ENCODE results near the gene CACNA1I. TPM values are rescaled to one million over a fixed set of nuclear protein-coding genes. Genes with fewer than 3 reads are reported as not detected.

The CACNA1I gene
- total RNA-seq, 1 experiment from 2014 or later = 0.15 TPM

- TF ChIP-seq EZH2 (IDR thresholded peaks at IDR 0.05) = no peak
- no peak for TF ChIP-seq SIN3A (IDR thresholded peaks at IDR 0.05; ENCODE audit: low read depth)
Measured at GRCh38 chr22:39630721-39631120, 60.2 kb downstream of the CACNA1I start (continued).

GRCh38 chr22:39631381-39632286 is 61.1 kb downstream of the CACNA1I start:
- Histone ChIP-seq H3K4me3 (replicated peaks in 1 of 2; ENCODE audit: low read depth in 1 of 2, low read length in 2 of 2) (no peak overlapping the region), H3K27ac (ENCODE audit: low read depth, low read length) (no peak overlapping the region), H2AFZ (ENCODE audit: low read depth, low read length, poor library complexity, severe bottlenecking) (no peak overlapping the region), H3K9me3 (ENCODE audit: control insufficient read depth in 1 of 2, insufficient read depth in 1 of 2, low read depth in 1 of 2, low read length in 2 of 2) (no peaks in the 10 kb centered on the region), H3K27me3 (ENCODE audit: insufficient read depth, low read length) (no peaks in the 10 kb centered on the region), H3K9ac (ENCODE audit: low read length) (no peak overlapping the region), H3K36me3 (ENCODE audit: control insufficient read depth in 1 of 2, insufficient read depth in 2 of 2, low read length in 2 of 2) (no peaks in the 10 kb centered on the region), H3K4me1 (ENCODE audit: control insufficient read depth in 1 of 2, insufficient read depth in 2 of 2, low read length in 2 of 2) (peaks cover 29% of the 10 kb centered on the region in 2 experiments), H3K79me2 (ENCODE audit: insufficient read depth, low read length) (no peaks in the 10 kb centered on the region), H3K4me2 (ENCODE audit: low read length) (no peak overlapping the region), H4K20me1 (ENCODE audit: insufficient read depth) (no peaks in the 10 kb centered on the region), H3K9me2 (ENCODE audit: insufficient read depth) (no peaks in the 10 kb centered on the region)
- no peak for DNase-seq (ENCODE audit: low read depth, low spot score)
- intact Hi-C loops (cut with micrococcal nuclease) = no loop called here
- TF ChIP-seq RAD21 (IDR thresholded peaks at IDR 0.05; ENCODE audit: low read depth) (no peak), CEBPB (IDR thresholded peaks at IDR 0.05; ENCODE audit: low read depth) (no peak), SP1 (IDR thresholded peaks at IDR 0.05; ENCODE audit: low read depth) (no peak), EZH2 (IDR thresholded peaks at IDR 0.05) (no peak), SIN3A (IDR thresholded peaks at IDR 0.05; ENCODE audit: low read depth) (no peak), ZFX (IDR thresholded peaks at IDR 0.05) (no peak), ZNF274 (IDR thresholded peaks at IDR 0.05; ENCODE audit: low read depth, low read length) (no peak)
- BruUV-seq (replicated peaks) = no TSS peak
- RAD21 ChIA-PET (ENCODE audit: low non-redundant PET in 1 of 2, low total read pairs in 2 of 2, uncharacterized antibody in 2 of 2, unreplicated experiment in 2 of 2) = interaction anchor here in 1 of 2 experiments (0.7 kb wide), 1 partner anchor 10 kb away, joined by 4 read pairs; no protein-coding TSS in a partner anchor
- no peak for ATAC-seq
- CTCF ChIA-PET = no interaction called here
- POLR2A ChIA-PET = no interaction called here
